ENCODE measurements around the gene LSM3. TPM values are rescaled to one million over a fixed set of nuclear protein-coding genes. Genes with fewer than 3 reads are reported as not detected.

LSM3 gene
- total RNA-seq, 1 experiment from 2014 or later = 11.9 TPM

GRCh38 chr3:14206548-14207177 lies 28.0 kb downstream of the LSM3 start:
- Histone ChIP-seq H3K27me3 (ENCODE audit: control insufficient read depth, insufficient read depth, low read length) (no peaks in the 10 kb centered on the region), H3K9me3 (ENCODE audit: control insufficient read depth, insufficient read depth, low read depth, low read length) (no peaks in the 10 kb centered on the region), H3K27ac (ENCODE audit: low read length) (peak overlapping the region; percentile 8; the same call in 1 of the 2 replicates), H3K4me1 (ENCODE audit: control insufficient read depth, insufficient read depth, low read length) (peaks cover 22% of the 10 kb centered on the region), H3K36me3 (ENCODE audit: control insufficient read depth, insufficient read depth, low read length) (no peaks in the 10 kb centered on the region), H3K4me3 (ENCODE audit: low read depth in 2 of 2, low read length in 2 of 2) (no peak overlapping the region)
- in situ Hi-C loops (cut with HindIII; ENCODE audit: low pct_unique_long_range_greater_than_20kb, low sequenced_read_pairs) (no loop called here), intact Hi-C loops (cut with micrococcal nuclease; ENCODE audit: unreplicated experiment) (no loop called here)
- ChIA-PET POLR2A (no interaction called here), CTCF (no interaction called here)
- DNase-seq (ENCODE audit: low read depth, low spot score) = no peak
- TF ChIP-seq CTCF (IDR thresholded peaks at IDR 0.05) (peak; percentile 16; the same call in 1 of the 2 replicates), REST (IDR thresholded peaks at IDR 0.05; ENCODE audit: insufficient read depth in 1 of 2, low read depth in 2 of 2, low read length in 1 of 2) (no peak), TCF7L2 (IDR thresholded peaks at IDR 0.05; ENCODE audit: low read depth, low read length) (no peak), SIN3A (IDR thresholded peaks at IDR 0.05; ENCODE audit: borderline replicate concordance, insufficient read depth, low read depth, low read length) (no peak)
- ATAC-seq = no peak
- no TSS peak for BruUV-seq (replicated peaks)

- in situ Hi-C loops (cut with HindIII; ENCODE audit: low pct_unique_long_range_greater_than_20kb, low sequenced_read_pairs) (no loop called here), intact Hi-C loops (cut with micrococcal nuclease; ENCODE audit: unreplicated experiment) (no loop called here)
- Histone ChIP-seq H3K4me1 (ENCODE audit: control insufficient read depth, insufficient read depth, low read length) (peaks cover 13% of the 10 kb centered on the region), H3K36me3 (ENCODE audit: control insufficient read depth, insufficient read depth, low read length) (no peaks in the 10 kb centered on the region), H3K27me3 (ENCODE audit: control insufficient read depth, insufficient read depth, low read length) (no peaks in the 10 kb centered on the region), H3K27ac (ENCODE audit: low read length) (no peak overlapping the region; the same call in 1 of the 2 replicates), H3K4me3 (ENCODE audit: low read depth in 2 of 2, low read length in 2 of 2) (no peak overlapping the region), H3K9me3 (ENCODE audit: control insufficient read depth, insufficient read depth, low read depth, low read length) (no peaks in the 10 kb centered on the region)
- POLR2A ChIA-PET = no interaction called here
- no TSS peak for BruUV-seq (replicated peaks)
- DNase-seq (ENCODE audit: low read depth, low spot score) (no peak), ATAC-seq (no peak)
- TF ChIP-seq POLR2AphosphoS5 (IDR thresholded peaks at IDR 0.05; ENCODE audit: low read depth, low read length) (no peak), SIN3A (IDR thresholded peaks at IDR 0.05; ENCODE audit: borderline replicate concordance, insufficient read depth, low read depth, low read length) (no peak), REST (IDR thresholded peaks at IDR 0.05; ENCODE audit: insufficient read depth in 1 of 2, low read depth in 2 of 2, low read length in 1 of 2) (no peak), CTCF (IDR thresholded peaks at IDR 0.05) (no peak), TCF7L2 (IDR thresholded peaks at IDR 0.05; ENCODE audit: low read depth, low read length) (no peak)
- CTCF ChIA-PET = no interaction called here
These were observed 29.6 kb downstream of the LSM3 start for GRCh38 chr3:14208168-14208567.
